Mesendoderm (in vitro differentiated cells): ENCODE measurements around the gene CCR5AS.
A peak's percentile ranks its signal among the peaks of the same experiment; 100 is the strongest.

Experiments
- DNase-seq: peaks from one replicate; pipeline ENCODE4 v3.0.0; 2013
- H2AK5ac ChIP-seq: 2 replicates; pipeline ENCODE4 v1.6.1; 2013; ENCODE audit warnings: low read length, inconsistent platforms
- H2BK120ac ChIP-seq: 2 replicates; pipeline ENCODE4 v1.6.1; 2013; ENCODE audit warnings: low read depth, mild to moderate bottlenecking, low read length, moderate library complexity, mixed read lengths
- H2BK15ac ChIP-seq: replicated peaks from 2 replicates; pipeline ENCODE4 v1.6.1; 2013; ENCODE audit warnings: low read depth, mild to moderate bottlenecking, moderate library complexity
- H2BK5ac ChIP-seq: 2 replicates; pipeline ENCODE4 v1.6.1; 2013; ENCODE audit warnings: low read length, inconsistent platforms
- H3K18ac ChIP-seq: 2 replicates; pipeline ENCODE4 v1.6.1; 2013; ENCODE audit warnings: mild to moderate bottlenecking, low read length, mixed read lengths
- H3K23ac ChIP-seq: one replicate; pipeline ENCODE4 v1.6.1; 2013; ENCODE audit warnings: low read length
- H3K27ac ChIP-seq: 2 replicates; pipeline ENCODE4 v1.5.1; 2013; ENCODE audit warnings: low read depth, mild to moderate bottlenecking, inconsistent platforms, low read length, moderate library complexity
- H3K27me3 ChIP-seq: 2 replicates; pipeline ENCODE4 v1.6.1; 2013; ENCODE audit warnings: low read length, control low read depth, mild to moderate bottlenecking, inconsistent platforms; ENCODE audit not compliant: insufficient read depth, poor library complexity
- H3K36me3 ChIP-seq: 2 replicates; pipeline ENCODE4 v1.6.1; 2013; ENCODE audit warnings: low read length, inconsistent platforms; ENCODE audit not compliant: control insufficient read depth, insufficient read depth
- H3K4ac ChIP-seq: one replicate; pipeline ENCODE4 v1.6.1; 2013; ENCODE audit warnings: low read depth, mild to moderate bottlenecking, low read length, moderate library complexity
- H3K4me1 ChIP-seq: 2 replicates; pipeline ENCODE4 v1.6.1; 2013; ENCODE audit warnings: low read depth, low read length, inconsistent platforms; ENCODE audit not compliant: control insufficient read depth
- H3K4me2 ChIP-seq: 2 replicates; pipeline ENCODE4 v1.6.1; 2013; ENCODE audit warnings: low read length
- H3K4me3 ChIP-seq: 2 replicates; pipeline ENCODE4 v1.5.1; 2013; ENCODE audit warnings: mild to moderate bottlenecking, low read length
- H3K56ac ChIP-seq: one replicate; pipeline ENCODE4 v1.6.1; 2013; ENCODE audit warnings: low read length
- H3K79me1 ChIP-seq: 2 replicates; pipeline ENCODE4 v1.6.1; 2013; ENCODE audit warnings: low read length, inconsistent platforms
- H3K79me2 ChIP-seq: 2 replicates; pipeline ENCODE4 v1.6.1; 2013; ENCODE audit warnings: mild to moderate bottlenecking, low read length; ENCODE audit not compliant: control insufficient read depth, insufficient read depth
- H3K9ac ChIP-seq: 2 replicates; pipeline ENCODE4 v1.6.1; 2013; ENCODE audit warnings: low read length, inconsistent platforms
- H4K5ac ChIP-seq: one replicate; pipeline ENCODE4 v1.6.1; 2013; ENCODE audit warnings: low read length
- H4K8ac ChIP-seq: one replicate; pipeline ENCODE4 v1.6.1; 2013; ENCODE audit warnings: low read depth, mild to moderate bottlenecking, control low read depth, low read length, moderate library complexity
- WGBS: extraction: QIAGEN DNeasy Blood & Tissue Kit; methylation state at CpG from one replicate; pipeline ENCODE4 v1.1.7; 2013; ENCODE audit warnings: low lambda C conversion rate, missing lambda C conversion rate; ENCODE audit not compliant: insufficient coverage; ENCODE audit errors: extremely low coverage; 5-methylcytosine and 5-hydroxymethylcytosine counted together

The CCR5AS gene

GRCh38 chr3:46386205-46386604 is 20.7 kb downstream of the CCR5AS start:
- H2AK5ac ChIP-seq: no peak overlapping the region
- H3K36me3 ChIP-seq: no peaks in the 10 kb centered on the region
- DNase-seq: no peak
- no peak overlapping the region for H3K27ac ChIP-seq
- H4K8ac ChIP-seq: no peak overlapping the region
- H3K18ac ChIP-seq: no peak overlapping the region
- H3K79me2 ChIP-seq: no peaks in the 10 kb centered on the region
- no peak overlapping the region for H3K4me2 ChIP-seq
- H3K4me1 ChIP-seq: peaks cover under 1% of the 10 kb centered on the region
- H4K5ac ChIP-seq: no peak overlapping the region
- no peak overlapping the region for H3K23ac ChIP-seq
- H3K9ac ChIP-seq: no peak overlapping the region
- no peak overlapping the region for H2BK5ac ChIP-seq
- no peak overlapping the region for H3K4ac ChIP-seq
- no peaks in the 10 kb centered on the region for H3K27me3 ChIP-seq
- H3K56ac ChIP-seq: no peak overlapping the region
- no CpG with 5 or more reads among the region's 4 CpGs for WGBS
- H3K79me1 ChIP-seq: no peaks in the 10 kb centered on the region
- no peak overlapping the region for H2BK15ac ChIP-seq
- no peak overlapping the region for H3K4me3 ChIP-seq
- no peak overlapping the region for H2BK120ac ChIP-seq

DNA sequence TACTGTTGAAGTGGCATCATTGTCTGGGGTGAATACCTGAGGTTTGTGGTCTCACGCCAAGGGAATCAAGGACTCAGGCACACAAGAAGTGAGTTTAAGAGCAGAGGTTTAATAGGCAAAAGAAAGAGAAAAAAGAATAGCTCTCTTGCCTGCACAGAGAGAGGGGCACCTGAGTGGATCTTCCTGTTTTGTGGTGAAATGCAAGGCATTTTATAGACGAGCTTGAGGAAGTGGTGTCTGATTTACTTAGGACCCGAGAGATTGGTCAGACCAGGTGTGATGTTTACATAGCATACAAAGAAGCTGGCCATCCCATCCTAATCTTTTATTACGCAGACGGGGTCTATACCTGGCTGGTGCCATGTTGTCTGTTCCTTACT is 22.9 kb downstream of the CCR5AS start:
- Histone ChIP-seq H3K79me2 (no peaks in the 10 kb centered on the region), H2BK5ac (no peak overlapping the region), H3K4me3 (no peak overlapping the region), H3K36me3 (no peaks in the 10 kb centered on the region), H2BK120ac (no peak overlapping the region), H3K79me1 (no peaks in the 10 kb centered on the region), H3K56ac (no peak overlapping the region), H3K18ac (no peak overlapping the region), H3K23ac (no peak overlapping the region), H4K5ac (no peak overlapping the region), H3K27ac (no peak overlapping the region), H4K8ac (no peak overlapping the region), H3K27me3 (no peaks in the 10 kb centered on the region), H3K4me1 (peaks cover 13% of the 10 kb centered on the region), H3K4ac (no peak overlapping the region), H3K4me2 (no peak overlapping the region), H2AK5ac (no peak overlapping the region), H2BK15ac (no peak overlapping the region), H3K9ac (no peak overlapping the region)
- no peak for DNase-seq
- WGBS: no CpG with 5 or more reads among the region's 5 CpGs

DNA sequence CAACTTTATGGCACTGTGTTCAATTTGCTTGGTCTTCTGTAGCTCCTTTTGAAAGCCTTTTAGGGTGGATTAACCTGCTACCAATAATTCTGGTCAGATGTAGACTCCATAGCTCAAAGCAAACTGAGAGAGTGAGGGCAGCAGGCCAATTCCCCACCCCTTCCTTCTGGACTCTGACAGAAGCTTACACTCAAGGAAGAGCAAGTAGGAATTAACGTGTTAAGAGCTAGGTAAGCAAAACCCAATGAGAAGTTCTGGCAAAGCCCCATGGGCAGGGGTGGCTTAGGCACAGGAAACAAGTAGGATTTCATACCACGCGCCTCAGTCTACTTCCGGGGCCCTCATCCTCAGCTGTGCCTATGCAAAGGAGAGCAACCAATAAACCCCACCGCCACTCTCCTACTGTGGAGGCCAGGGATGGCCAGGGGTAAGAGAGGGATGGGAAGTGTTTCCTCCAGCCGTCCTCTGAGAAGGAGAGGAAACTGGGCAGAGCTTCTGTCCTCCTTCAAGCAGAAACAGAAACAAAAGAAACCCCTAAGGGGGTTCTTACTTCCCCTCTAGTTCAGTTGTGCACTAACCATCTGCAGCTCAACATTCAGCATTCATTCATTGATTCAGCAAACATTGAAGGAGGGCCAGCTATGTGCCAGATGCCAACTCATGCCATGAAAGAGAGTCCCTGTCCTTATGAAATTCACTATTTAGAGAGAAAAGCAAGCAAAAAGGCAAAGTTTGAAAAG is 23.5 kb downstream of the CCR5AS start:
- H2BK120ac ChIP-seq: no peak overlapping the region
- no peak overlapping the region for H3K4ac ChIP-seq
- no peak overlapping the region for H3K56ac ChIP-seq
- H3K18ac ChIP-seq: no peak overlapping the region
- no peak overlapping the region for H2BK5ac ChIP-seq
- H3K79me2 ChIP-seq: no peaks in the 10 kb centered on the region
- no peak overlapping the region for H4K8ac ChIP-seq
- H2AK5ac ChIP-seq: no peak overlapping the region
- no peak overlapping the region for H3K27ac ChIP-seq
- H3K79me1 ChIP-seq: no peaks in the 10 kb centered on the region
- H3K4me2 ChIP-seq: no peak overlapping the region
- DNase-seq: no peak
- H4K5ac ChIP-seq: no peak overlapping the region
- peaks cover 13% of the 10 kb centered on the region for H3K4me1 ChIP-seq
- no peak overlapping the region for H3K4me3 ChIP-seq
- WGBS: no CpG with 5 or more reads among the region's 6 CpGs
- H2BK15ac ChIP-seq: no peak overlapping the region
- H3K36me3 ChIP-seq: no peaks in the 10 kb centered on the region
- no peaks in the 10 kb centered on the region for H3K27me3 ChIP-seq
- no peak overlapping the region for H3K23ac ChIP-seq
- no peak overlapping the region for H3K9ac ChIP-seq

DNA sequence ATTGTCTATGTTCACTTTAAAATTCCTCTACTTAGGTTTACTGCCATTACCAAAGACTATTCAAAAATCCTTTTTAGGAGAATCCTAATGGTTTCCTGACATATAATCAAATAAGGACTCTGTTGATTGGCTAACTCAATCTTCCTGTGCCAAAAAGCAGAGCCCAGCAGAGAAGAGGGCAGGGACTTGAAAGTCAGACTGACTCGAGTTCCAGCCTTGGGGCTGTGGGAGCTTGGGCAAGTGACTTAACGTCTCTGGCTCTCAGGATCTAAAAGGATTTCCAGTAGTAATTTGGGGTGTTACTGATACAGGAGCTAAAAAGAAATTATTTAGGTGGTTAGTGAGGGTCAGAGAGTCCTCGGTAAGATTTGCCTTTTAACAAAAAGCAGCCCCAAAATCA is 25.2 kb downstream of the CCR5AS start:
- H3K36me3 ChIP-seq: no peaks in the 10 kb centered on the region
- no peak overlapping the region for H3K4ac ChIP-seq
- no peak overlapping the region for H2BK15ac ChIP-seq
- H3K56ac ChIP-seq: no peak overlapping the region
- no peak overlapping the region for H3K4me2 ChIP-seq
- H3K23ac ChIP-seq: no peak overlapping the region
- no peak overlapping the region for H3K27ac ChIP-seq
- H4K8ac ChIP-seq: no peak overlapping the region
- DNase-seq: no peak
- no peak overlapping the region for H2BK5ac ChIP-seq
- H3K9ac ChIP-seq: no peak overlapping the region
- no peak overlapping the region for H4K5ac ChIP-seq
- no peak overlapping the region for H3K18ac ChIP-seq
- H3K4me1 ChIP-seq: peaks cover 13% of the 10 kb centered on the region
- H2BK120ac ChIP-seq: no peak overlapping the region
- H3K79me2 ChIP-seq: no peaks in the 10 kb centered on the region
- H2AK5ac ChIP-seq: no peak overlapping the region
- no CpG with 5 or more reads among the region's 3 CpGs for WGBS
- H3K4me3 ChIP-seq: no peak overlapping the region
- H3K27me3 ChIP-seq: no peaks in the 10 kb centered on the region
- no peaks in the 10 kb centered on the region for H3K79me1 ChIP-seq

DNA sequence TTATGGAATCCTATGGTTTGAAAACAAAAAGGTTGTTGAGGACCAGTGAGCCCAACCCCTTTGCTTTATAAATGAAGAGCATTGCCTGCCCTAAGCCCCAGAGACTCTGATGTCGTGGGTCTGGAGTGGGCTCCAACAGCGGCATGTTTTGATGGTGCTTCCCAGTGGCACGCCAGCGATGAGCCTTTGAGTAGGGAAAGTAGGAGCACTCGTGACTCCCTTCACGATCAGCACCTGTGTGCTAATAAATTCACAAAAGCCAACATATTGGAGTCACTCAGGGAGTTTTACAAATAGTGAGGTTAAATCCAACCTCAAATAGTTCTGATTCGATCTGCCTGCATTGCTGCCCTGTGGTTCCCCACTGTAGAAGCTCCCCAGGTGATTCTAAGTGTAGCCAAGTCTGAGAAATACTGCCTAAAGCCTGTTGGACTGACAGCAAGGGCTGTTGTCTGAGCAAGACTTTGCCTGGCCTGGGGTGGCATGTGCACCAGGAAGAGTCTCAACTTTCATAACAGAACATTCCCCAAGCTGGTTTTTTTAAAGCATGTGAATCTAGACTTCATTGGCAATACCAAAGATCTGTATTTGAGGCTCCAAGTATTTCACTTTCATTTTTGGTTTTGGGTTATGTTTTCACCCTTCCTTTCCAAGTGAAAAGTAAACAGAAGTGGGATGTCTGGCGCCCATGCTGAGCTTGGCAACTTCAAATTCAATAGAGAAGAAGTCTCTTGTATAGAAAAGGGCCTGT is 26.2 kb downstream of the CCR5AS start:
- Histone ChIP-seq H4K8ac (no peak overlapping the region), H3K79me1 (no peaks in the 10 kb centered on the region), H3K56ac (no peak overlapping the region), H3K4me2 (no peak overlapping the region), H3K4ac (no peak overlapping the region), H2AK5ac (no peak overlapping the region), H3K4me1 (peaks cover 13% of the 10 kb centered on the region), H3K9ac (no peak overlapping the region), H3K27ac (peak overlapping the region; percentile 1), H3K23ac (no peak overlapping the region), H3K18ac (peak overlapping the region; percentile 21), H2BK15ac (no peak overlapping the region), H3K79me2 (no peaks in the 10 kb centered on the region), H4K5ac (no peak overlapping the region), H2BK120ac (no peak overlapping the region), H2BK5ac (no peak overlapping the region), H3K4me3 (no peak overlapping the region), H3K36me3 (no peaks in the 10 kb centered on the region), H3K27me3 (no peaks in the 10 kb centered on the region)
- no CpG with 5 or more reads among the region's 8 CpGs for WGBS
- DNase-seq: no peak
